ENCODE measurements around the gene KLHL30.
"Not testable (repeated sequence)": the region's sequence is repeated elsewhere in the genome, so short reads cannot be mapped to it uniquely, and the experiment has no call there.

The KLHL30 gene

DNA sequence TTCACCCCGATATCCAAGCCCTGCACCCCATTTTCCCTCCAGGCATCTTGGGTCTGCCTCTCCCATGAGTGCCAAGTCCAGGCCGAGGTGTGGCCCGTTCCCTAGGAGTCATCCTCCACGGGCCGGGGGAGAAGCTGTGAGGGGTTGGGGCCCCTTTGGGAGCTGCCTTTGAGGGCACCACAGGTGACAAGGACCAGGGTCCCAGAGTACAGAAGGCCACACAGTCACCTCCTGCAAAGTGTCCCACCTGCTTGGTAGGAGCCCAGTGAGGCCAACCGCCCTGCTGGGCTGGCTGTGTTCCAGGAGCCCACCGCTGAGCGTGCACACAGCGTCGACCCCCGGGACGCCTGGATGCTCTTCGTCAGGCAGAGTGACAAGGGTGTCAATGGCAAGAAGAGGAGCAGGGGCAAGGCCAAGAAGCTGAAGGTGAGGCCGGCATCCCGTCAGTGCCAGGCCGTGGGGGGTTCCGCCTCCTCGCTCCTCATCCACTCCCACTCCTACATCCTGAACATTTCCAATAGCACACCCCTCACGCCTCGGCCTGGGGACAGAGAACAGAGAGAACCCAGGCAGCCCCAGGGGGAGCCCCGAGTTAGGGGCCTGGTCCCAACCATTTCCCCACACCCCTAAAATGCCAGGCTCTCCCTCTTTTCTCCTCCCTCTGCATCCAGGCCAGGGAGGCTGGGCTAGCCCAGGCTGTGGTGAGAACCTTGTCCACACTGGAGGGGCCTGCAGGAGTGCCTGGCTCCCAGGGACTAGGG lies 23.0 kb downstream of the KLHL30 start:
- no peak for DNase-seq (ENCODE audit: low read depth)

DNA sequence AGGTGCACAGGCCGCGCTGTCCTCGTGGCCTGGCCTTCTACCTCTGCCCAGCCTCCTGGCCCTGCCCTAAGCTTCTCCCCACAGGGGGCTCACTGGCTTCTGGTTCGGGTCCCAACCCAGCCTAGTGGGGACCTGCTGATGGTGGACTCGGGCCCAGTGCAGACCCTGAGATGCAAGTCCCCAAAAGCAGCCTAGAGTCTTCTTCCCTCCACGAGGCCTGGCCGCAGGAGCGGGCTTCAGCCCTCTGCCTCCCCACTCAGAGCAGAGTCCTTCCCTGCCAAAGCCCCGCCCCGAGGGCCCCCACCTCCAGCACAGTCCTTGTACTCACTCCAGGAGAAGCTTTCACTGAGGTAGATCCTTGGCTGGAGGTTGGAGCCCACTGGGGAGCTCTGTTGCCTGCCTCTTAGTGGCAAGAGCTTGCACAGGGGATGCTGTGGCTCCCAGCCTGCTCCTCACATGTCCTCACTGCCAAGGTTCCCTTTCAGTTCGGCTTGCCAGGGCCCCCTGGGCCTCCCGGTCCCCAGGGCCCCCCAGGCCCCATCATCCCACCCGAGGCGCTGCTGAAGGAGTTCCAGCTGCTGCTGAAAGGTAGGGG lies 23.9 kb downstream of the KLHL30 start:
- no peak for DNase-seq (ENCODE audit: low read depth)

DNA sequence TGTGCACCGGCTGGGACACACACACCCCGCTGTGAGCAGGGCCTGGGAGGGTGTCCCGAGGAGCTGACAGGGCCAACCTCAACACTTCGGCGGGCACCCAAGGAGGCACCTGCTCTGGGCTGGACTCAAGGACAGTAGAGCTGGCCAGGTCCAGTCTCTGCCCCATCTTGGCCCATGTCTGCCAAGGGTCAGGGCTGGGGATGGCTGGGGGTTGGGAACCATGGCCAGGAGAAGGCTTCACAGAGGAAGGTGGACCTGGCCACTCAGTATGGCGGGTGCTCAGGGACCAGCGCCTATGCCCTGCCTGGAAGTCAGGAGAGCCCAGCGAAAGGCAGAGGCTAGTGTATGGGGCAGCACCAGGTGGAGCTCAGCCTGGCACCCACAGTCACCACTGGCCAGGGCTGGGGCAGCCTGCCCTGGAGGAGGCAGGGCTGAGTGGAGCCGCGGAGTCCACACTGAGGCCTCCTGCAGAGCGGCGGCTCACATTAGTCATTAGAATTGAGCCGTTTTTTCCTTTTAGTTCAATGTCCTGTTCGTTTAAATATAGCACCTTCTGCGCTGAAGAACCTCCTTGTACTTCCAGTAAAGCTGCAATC lies 24.5 kb downstream of the KLHL30 start:
- DNase-seq (ENCODE audit: low read depth), result no peak

- no peak for DNase-seq (ENCODE audit: low read depth)
These were observed 25.2 kb downstream of the KLHL30 start for GRCh38 chr2:238163481-238164198.

DNA sequence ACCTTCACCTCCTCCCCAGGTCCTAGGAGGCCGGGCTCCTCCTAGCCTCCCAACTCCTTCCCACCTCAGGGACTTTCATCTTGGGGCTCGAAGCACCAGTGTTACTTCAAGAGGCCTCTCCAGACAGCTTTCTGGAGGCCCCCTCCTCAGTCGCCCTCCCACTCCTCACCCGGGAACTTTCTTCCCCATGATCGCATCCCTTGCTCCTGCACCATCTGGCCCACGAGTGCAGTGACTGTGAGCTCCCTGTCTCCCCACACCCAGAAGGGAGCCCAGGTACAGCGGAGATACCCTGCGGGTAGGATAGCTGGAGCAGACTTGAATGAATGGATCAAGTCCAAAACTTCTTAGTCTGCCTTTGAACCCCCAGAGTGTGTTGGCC lies 26.4 kb downstream of the KLHL30 start:
- no peak for DNase-seq (ENCODE audit: low read depth)

- no peak for DNase-seq (ENCODE audit: low read depth)
These were observed 26.9 kb downstream of the KLHL30 start for GRCh38 chr2:238165288-238165921.

- no peak for DNase-seq (ENCODE audit: low read depth)
These were observed 28.2 kb downstream of the KLHL30 start for GRCh38 chr2:238166391-238167343.

DNA sequence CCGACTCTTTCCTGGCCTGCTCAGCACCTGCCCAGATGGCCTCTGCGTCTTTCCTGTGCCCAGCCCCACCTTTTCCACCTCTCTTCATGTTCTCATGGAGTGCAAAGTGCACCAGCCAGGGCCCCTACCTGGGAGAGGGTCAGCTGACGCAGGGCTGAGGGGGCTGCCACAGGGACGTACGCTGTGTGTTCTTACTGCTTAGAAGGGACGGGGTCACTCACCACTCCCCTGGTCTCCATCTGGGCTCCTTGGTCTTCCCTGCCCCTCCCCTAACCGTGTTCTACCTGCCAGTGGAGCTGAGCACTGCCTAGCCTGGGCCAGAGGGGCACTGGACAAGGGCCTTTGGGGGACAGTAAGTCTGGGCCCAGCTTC lies 28.9 kb downstream of the KLHL30 start:
- DNase-seq (ENCODE audit: low read depth), result no peak

- no peak for DNase-seq (ENCODE audit: low read depth)
These were observed 29.3 kb downstream of the KLHL30 start for GRCh38 chr2:238167761-238168160.

GRCh38 chr2:238168196-238169047 lies 30.0 kb downstream of the KLHL30 start:
- no peak for DNase-seq (ENCODE audit: low read depth)

DNA sequence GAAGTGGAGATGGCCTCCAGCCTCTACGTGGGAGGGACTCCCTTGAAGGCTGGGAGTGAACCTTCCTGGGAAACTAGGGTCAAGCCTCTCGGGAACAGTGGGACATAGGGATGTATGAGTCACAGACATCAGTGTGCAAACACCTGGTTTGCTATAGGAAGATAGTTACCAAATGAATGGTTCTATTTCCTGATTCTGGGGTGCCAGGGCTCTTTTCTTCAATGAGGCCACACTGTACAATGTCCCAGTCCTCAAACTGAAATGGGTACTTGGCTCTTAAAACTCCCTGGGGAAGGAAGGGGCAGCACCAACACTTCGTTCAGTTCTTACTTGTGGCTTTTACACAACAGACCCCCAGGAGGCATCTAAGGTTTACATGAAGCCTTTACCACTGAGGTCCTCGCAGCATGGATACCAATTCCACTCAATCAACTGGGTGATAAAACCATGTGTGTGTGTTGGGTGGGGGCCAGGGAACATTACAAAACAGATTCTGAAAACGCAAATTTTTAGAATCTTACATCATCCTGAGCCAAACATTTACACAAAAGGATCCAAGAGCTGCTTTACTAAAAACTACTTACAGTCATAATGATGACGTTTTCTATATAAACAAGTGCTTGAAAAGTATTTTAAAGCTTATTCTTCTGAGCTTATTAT lies 30.7 kb downstream of the KLHL30 start:
- no peak for DNase-seq (ENCODE audit: low read depth)

GRCh38 chr2:238169708-238170251 lies 31.3 kb downstream of the KLHL30 start:
- no peak for DNase-seq (ENCODE audit: low read depth)

DNA sequence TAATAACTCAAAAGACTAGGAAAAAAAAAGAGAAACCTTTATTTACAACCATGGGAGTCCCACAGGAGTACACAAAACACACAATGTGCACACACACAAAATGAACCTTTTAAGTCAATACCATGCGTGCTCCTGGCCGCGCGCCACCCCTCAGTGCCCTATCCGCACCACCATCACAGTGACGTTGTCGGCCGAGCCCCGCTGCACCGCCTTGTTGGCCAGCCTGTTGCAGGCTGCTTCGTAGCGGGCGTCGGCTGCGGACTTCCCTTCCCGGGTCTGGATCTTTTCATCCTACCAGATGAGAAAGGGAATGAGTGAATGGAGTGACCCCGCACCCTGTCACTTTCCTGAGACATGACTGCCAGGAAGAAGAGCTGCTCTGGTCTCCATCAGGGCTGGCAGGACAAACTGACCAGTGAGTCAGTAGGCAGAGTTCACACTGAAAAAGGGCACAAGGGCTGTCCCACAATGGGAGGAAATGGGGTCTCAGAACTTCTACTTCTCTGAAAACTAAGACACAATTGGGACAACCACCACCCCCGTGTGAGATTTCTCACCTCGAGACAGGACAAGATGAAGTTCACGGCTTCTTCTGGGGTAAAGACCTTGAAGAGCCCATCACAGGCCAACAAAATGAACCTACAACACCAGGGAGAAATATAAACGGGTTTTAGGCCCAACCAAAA lies 32.1 kb downstream of the KLHL30 start:
- no peak for DNase-seq (ENCODE audit: low read depth)

- not testable (repeated sequence) for DNase-seq (ENCODE audit: low read depth)
These were observed 32.6 kb downstream of the KLHL30 start for GRCh38 chr2:238171072-238171431.

GRCh38 chr2:238171575-238172187 lies 33.2 kb downstream of the KLHL30 start:
- DNase-seq (ENCODE audit: low read depth), result no peak

GRCh38 chr2:238172439-238172838 lies 34.0 kb downstream of the KLHL30 start:
- no peak for DNase-seq (ENCODE audit: low read depth)

- DNase-seq (ENCODE audit: low read depth), result no peak
These were observed 35.2 kb downstream of the KLHL30 start for GRCh38 chr2:238173692-238174091.

DNA sequence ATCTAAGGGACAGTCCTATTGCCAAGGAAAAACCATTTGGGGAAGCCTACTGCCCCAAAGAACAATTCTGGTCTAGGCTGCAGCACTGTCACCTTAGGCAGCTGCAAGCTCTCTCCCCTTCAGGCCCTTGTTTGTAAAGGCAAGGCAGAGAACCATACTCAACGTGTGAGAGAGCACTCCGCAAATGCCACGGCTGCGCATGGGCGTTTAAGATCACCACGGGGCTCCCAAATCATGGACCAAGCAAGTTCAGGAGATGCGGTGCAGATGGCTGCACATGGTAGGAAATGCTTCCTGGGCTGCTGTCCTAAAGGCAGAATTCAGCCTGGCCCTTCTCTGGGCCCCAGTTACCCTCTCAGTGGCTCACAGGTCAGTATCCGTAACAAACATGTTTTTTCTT lies 35.8 kb downstream of the KLHL30 start:
- DNase-seq (ENCODE audit: low read depth), result no peak

DNA sequence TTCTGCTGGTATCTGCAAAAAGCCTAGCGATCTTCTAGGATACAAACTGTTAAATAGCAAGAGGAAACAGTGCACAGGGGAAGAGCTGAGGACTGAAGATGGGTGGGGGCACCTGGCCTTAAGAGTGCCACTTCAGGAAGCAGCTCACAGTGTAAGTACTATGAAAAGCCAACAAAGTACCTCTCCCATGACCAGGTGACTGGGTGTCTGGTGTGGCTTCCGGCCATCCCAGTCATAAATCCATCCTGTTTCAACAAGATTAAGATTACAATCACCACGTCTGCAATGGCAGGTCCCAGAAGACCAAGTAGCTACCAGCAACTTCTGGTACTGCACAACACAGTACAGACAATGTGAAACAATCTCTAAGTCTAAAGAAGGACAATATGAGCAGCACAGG lies 36.2 kb downstream of the KLHL30 start:
- DNase-seq (ENCODE audit: low read depth), result no peak
